ENCODE data around the gene NCK1. TPM values are rescaled to one million over a fixed set of nuclear protein-coding genes. Genes with fewer than 3 reads are reported as not detected.

NCK1 gene
- total and polyA plus RNA-seq, 10 donors: 12.5 to 54.7 (median 46.0) TPM

DNA sequence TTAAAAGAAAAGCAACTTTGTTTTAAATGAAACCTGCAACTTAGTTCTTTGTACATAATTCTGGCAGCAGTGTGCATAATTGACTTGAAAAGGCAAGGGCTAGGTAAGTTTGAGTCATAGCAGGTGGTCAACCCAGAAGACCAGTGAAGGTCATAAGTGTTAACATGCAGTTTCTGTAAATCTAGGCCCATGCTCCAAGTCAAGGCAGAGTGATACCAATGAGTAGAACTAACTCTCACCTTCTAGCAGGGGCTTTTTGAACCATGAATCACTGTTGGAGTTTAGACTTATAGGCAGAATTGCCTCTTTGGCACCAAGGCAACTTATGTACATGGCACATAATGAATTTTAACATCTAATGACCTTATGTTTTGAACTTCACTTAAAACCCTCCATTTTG is 66.2 kb downstream of the NCK1 start:
- no peak for TF ChIP-seq POLR2A (IDR thresholded peaks at IDR 0.05)
- TF ChIP-seq POLR2AphosphoS5 (IDR thresholded peaks at IDR 0.05): no peak
- TF ChIP-seq, protein P1, sequence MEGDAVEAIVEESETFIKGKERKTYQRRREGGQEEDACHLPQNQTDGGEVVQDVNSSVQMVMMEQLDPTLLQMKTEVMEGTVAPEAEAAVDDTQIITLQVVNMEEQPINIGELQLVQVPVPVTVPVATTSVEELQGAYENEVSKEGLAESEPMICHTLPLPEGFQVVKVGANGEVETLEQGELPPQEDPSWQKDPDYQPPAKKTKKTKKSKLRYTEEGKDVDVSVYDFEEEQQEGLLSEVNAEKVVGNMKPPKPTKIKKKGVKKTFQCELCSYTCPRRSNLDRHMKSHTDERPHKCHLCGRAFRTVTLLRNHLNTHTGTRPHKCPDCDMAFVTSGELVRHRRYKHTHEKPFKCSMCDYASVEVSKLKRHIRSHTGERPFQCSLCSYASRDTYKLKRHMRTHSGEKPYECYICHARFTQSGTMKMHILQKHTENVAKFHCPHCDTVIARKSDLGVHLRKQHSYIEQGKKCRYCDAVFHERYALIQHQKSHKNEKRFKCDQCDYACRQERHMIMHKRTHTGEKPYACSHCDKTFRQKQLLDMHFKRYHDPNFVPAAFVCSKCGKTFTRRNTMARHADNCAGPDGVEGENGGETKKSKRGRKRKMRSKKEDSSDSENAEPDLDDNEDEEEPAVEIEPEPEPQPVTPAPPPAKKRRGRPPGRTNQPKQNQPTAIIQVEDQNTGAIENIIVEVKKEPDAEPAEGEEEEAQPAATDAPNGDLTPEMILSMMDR (IDR thresholded peaks at IDR 0.05 in 8 of 11, conservative IDR thresholded peaks at IDR 0.05 in 3 of 11): no peak
- intact Hi-C loops (cut with DNase I; ENCODE audit: low total_unique reads): no loop called here
- no peak for DNase-seq
- Histone ChIP-seq H3K4me3 (no peak overlapping the region), H3K27ac (peak overlapping the region in 5 of 8 donors; percentile 4 to 42 (median 16)), H3K4me1 (peaks cover 9 to 81% (median 56%) of the 10 kb centered on the region in 6 donors), H3K36me3 (peaks cover 0 to 19% (median 4%) of the 10 kb centered on the region in 6 donors), H3K27me3 (replicated peaks in 1 of 7) (no peaks in the 10 kb centered on the region), H3K9me3 (no peaks in the 10 kb centered on the region)

DNA sequence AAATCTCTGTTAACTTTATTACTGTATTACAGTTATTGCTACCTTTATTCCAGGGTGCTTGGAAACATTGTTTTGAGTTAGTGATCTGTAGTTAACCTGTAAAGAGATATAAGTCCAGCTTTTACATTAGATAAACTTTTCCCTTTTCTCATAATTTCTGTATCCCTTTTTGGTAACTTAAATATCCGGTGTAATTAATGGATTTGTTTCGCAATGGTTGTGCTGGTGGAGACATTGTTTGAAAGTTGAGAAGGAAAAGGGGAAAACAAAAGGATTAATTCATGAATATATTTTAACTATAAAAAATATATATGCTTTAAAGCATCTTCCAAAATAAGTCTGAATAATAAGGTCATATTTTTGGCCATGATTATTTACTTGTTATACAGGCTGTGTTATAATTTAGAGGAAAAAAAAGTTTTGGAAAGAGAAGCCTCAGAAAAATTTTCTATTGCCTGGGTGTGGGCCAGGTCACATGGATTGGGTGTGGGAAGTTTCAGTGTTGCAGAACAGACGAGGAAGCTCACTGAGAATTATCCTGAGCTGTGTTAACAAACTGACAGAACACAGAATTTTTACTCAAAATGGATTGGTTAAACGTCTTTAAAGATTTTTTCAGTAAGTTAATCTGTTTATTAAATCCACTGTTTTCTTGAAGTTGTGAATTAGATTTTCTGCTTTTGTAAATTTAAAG is 68.1 kb downstream of the NCK1 start:
- H3K27ac ChIP-seq: peak overlapping the region in 5 of 8 donors; percentile 2 to 35 (median 19)
- peaks cover 0 to 34% (median 4%) of the 10 kb centered on the region in 6 donors for H3K36me3 ChIP-seq
- H3K27me3 ChIP-seq (replicated peaks in 1 of 7): no peaks in the 10 kb centered on the region
- TF ChIP-seq, protein P1 (IDR thresholded peaks at IDR 0.05 in 8 of 11, conservative IDR thresholded peaks at IDR 0.05 in 3 of 11): no peak
- TF ChIP-seq POLR2A (IDR thresholded peaks at IDR 0.05) (no peak), POLR2AphosphoS5 (IDR thresholded peaks at IDR 0.05) (no peak)
- H3K9me3 ChIP-seq: no peaks in the 10 kb centered on the region
- 40 to 66% (median 50%) methylated on average over 4 of the region's 4 CpGs for WGBS, 5 donors
- peak overlapping the region in 3 of 8 donors; percentile 6 to 47 (median 18) for H3K4me3 ChIP-seq
- DNase-seq: no peak
- intact Hi-C loops (cut with DNase I; ENCODE audit: low total_unique reads): no loop called here
- H3K4me1 ChIP-seq: peaks cover 9 to 80% (median 52%) of the 10 kb centered on the region in 6 donors

DNA sequence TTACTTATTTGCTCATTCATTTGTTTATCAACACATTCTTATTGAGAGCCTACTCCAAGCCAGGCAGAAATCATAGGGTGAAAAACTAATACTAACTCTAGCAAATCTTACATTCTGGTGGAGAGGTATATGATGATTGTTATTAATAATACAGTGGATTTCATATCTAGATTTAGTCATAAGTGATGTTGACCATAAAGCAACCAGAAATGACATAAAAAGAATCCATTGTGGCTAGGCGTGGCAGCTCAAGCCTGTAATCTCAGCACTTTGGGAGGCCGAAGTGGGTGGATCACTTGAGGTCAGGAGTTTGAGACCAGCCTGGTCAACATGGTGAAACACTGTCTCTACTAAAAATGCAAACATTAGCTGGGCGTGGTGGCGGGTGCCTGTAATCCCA is 69.6 kb downstream of the NCK1 start:
- H3K4me1 ChIP-seq: peaks cover 4 to 75% (median 45%) of the 10 kb centered on the region in 6 donors
- intact Hi-C loops (cut with DNase I; ENCODE audit: low total_unique reads): no loop called here
- peak overlapping the region in 3 of 8 donors; percentile 1 to 38 (median 22) for H3K27ac ChIP-seq
- peaks cover 0 to 4% (median 0%) of the 10 kb centered on the region in 8 donors for H3K9me3 ChIP-seq
- H3K27me3 ChIP-seq (replicated peaks in 1 of 7): no peaks in the 10 kb centered on the region
- DNase-seq: no peak
- TF ChIP-seq, protein P1 (IDR thresholded peaks at IDR 0.05 in 8 of 11, conservative IDR thresholded peaks at IDR 0.05 in 3 of 11): no peak
- TF ChIP-seq POLR2AphosphoS5 (IDR thresholded peaks at IDR 0.05) (no peak), POLR2A (IDR thresholded peaks at IDR 0.05) (no peak)
- peaks cover 0 to 42% (median 9%) of the 10 kb centered on the region in 6 donors for H3K36me3 ChIP-seq
- peak overlapping the region in 2 of 8 donors; percentile 18 to 28 for H3K4me3 ChIP-seq
- WGBS, 5 donors: 85 to 94% (median 91%) methylated on average over 4 of the region's 4 CpGs

DNA sequence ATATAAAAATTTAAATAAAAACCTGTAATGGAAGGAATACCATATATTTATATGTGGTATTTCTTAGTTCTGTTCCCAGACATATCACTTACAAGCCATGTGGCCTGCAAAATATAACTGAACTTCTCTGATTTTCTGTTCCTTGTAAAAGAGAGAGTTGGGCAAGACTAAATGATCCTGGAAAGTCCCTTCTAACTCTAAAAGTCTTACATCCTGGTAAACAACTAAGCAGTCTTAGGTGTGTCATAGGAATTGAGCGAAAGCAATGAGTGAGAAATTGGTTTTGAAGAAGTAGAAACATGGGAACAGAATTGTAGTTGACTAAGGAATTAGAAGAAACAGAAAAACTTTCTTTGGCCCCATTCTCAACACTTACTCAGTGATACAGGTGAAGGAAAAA is 70.5 kb downstream of the NCK1 start:
- H3K36me3 ChIP-seq: peaks cover 0 to 43% (median 9%) of the 10 kb centered on the region in 6 donors
- H3K4me3 ChIP-seq: no peak overlapping the region
- DNase-seq: no peak
- peak overlapping the region in 4 of 8 donors; percentile 6 to 38 (median 29) for H3K27ac ChIP-seq
- H3K9me3 ChIP-seq: peaks cover 0 to 11% (median 2%) of the 10 kb centered on the region in 8 donors
- peaks cover 4 to 77% (median 47%) of the 10 kb centered on the region in 6 donors for H3K4me1 ChIP-seq
- no peak for TF ChIP-seq POLR2AphosphoS5 (IDR thresholded peaks at IDR 0.05)
- TF ChIP-seq POLR2A (IDR thresholded peaks at IDR 0.05): no peak
- TF ChIP-seq, protein P1 (IDR thresholded peaks at IDR 0.05 in 8 of 11, conservative IDR thresholded peaks at IDR 0.05 in 3 of 11): no peak
- no peaks in the 10 kb centered on the region for H3K27me3 ChIP-seq (replicated peaks in 1 of 7)
- 62 to 81% (median 75%) methylated on average over 1 of the region's 1 CpG for WGBS, 5 donors
- intact Hi-C loops (cut with DNase I; ENCODE audit: low total_unique reads): no loop called here

All from spleen (tissue), 11 donors.